T-helper 2 cell treated with Interferon-gamma antibody and Interleukin-4, amounts not matched to agents 100 ng/mL and 5 ng/mL, for 36 hours (primary cell): ENCODE results near the gene OBSL1. TPM values are rescaled to one million over a fixed set of nuclear protein-coding genes. Genes with fewer than 3 reads are reported as not detected.

ENCODE experiments used
- intact Hi-C: fragments of 100-400 bp; cut with micrococcal nuclease; formaldehyde crosslinking; loops from one replicate; pipeline ENCODE4 v1.15.1; 2023
- total RNA-seq: library from RNA; stranded (reverse); gene quantifications from 2 replicates; pipeline ENCODE4 v1.2.3, GENCODE V29; 2022

The OBSL1 gene
- total RNA-seq, 1 donor from 2014 or later = not detected

DNA sequence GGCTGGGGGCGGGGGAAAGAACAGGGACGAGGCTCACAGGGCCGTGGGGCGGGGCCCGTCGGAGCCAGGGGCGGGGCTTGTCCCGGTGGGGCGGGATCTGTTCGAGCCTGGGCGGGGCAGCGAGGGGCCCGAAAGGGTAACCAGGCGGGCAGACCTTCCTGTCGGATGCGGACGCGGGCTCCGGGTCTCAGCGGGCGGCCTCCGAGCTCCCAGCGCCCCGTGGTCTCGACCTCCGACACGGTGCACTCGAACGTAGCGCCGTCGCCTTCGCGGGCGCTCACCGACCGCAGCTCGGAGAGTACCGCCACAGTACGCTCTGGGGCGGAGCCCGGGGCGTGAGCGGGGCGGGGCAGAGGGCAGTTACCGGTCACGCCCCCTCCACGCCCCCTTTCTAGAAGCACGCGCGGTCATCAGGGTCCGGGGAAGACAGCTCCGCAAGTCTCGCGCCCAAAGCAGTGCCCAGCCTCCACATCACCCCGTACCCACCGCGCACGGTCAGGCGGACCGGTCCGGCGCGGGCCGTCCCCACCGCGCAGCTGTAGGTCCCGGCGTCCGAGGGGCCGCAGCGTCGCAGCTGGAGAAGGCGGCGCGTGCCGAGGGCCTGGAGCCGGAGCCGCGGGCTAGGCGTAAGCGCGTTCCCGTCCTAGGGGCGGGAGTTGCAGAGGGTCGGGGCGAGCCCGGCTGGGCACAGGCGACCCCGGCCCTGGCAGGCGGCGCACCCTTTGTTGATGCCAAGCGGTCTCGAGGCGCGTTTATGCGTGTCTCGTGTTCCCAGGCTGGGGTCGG, 18.8 kb downstream of the OBSL1 start:
- intact Hi-C loops = loop anchor here (1.0 kb wide), 3 partner anchors 9 to 165 kb away; partner anchors contain the start of genes CHPF, DNPEP and STK11IP

DNA sequence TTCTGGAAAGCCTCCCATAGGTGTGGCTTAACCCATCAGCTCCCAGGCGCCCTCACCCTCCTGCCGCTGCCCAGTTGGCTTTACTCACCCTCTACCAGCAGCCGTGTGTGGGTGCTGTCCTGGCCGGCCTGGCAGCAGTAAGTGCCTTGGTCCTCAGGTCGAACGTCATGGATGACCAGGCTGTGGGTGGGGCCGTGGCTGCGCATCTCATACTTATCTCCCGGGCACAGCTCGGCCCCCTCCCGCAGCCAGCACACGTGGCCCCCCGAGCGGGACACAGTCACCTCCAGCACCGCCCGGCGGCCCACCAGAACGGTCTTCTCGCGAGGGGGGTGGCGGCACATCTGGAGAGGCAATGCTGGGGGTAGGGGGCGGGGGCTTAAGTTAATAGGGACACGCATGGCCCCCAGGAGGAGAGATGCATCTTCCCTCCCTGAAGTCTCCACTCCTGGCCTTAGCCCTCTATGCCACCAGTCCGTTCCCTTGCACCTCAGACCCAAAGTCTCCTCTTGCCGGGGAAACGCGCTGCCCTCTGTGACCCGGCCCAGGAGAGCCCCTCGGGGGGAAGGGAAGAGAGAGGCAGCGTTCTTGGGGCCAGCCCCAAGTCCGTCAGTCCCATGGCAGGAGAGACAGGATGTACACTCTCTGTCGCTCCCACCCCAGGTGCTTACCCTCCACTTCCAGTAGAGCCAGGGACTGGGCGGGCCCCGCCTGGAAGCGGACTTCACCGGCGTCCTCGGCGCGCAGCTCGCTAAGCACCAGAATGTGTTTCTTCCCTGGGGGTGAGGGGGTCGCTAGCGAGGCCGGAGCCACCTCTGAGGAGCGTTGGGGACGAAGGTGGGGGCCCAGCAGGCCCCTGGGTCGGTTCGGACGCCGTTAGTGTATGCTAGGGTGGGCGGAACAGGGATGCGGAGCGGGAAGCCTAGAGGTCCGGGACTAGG, 19.6 kb downstream of the OBSL1 start:
- intact Hi-C loops = loop anchor here (1.0 kb wide), 3 partner anchors 8 to 164 kb away; partner anchors contain the start of genes CHPF, DNPEP and STK11IP

- intact Hi-C loops = no loop called here
These were observed 21.7 kb downstream of the OBSL1 start for GRCh38 chr2:219549619-219550018.

DNA sequence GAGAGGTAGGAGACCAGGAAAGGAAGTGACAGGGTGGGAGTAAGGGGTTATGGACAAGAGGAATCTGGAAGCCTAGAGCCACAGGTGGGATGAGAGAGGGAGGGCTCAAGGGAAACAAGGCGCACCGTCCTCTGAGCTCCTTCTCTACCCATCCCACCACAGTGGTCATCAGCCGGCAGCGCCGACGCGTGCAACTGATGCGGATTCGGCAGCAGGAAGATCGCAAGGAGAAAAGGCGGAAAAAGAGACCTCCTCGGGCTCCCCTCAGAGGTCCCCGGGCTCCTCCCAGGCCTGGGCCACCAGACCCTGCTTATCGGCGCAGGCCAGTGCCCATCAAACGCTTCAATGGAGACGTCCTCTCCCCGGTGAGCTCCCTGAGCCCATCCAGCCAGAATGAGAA, 22.3 kb downstream of the OBSL1 start:
- intact Hi-C loops = no loop called here

DNA sequence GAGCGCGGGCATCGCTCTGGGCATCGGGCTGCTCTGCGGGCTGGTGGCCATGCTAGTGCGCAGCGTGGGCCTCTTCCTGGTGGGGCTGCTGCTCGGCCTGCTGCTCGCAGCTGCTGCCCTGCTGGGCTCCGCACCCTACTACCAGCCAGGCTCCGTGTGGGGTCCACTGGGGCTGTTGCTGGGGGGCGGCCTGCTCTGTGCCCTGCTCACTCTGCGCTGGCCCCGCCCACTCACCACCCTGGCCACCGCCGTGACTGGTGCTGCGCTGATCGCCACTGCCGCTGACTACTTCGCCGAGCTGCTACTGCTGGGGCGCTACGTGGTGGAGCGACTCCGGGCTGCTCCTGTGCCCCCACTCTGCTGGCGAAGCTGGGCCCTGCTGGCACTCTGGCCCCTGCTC, 23.7 kb downstream of the OBSL1 start:
- intact Hi-C loops = no loop called here

- intact Hi-C loops = no loop called here
These were observed 25.4 kb downstream of the OBSL1 start for GRCh38 chr2:219545943-219546352.

- intact Hi-C loops = no loop called here
These were observed 25.9 kb downstream of the OBSL1 start for GRCh38 chr2:219545295-219545942.

DNA sequence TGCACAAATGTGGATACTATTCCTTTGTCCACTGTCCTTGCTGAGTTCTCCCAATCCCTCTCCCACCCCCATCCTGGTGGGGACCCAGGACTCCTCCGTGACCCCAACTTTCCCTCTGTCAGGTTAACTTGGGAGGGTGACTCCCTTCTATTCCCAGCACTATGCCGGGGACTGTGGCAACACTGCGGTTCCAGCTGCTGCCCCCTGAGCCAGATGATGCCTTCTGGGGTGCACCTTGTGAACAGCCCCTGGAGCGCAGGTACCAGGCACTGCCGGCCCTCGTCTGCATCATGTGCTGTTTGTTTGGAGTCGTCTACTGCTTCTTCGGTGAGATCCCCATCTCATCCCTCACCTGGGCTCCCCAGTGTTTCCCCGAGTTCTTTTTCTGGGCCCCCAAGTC, 26.8 kb downstream of the OBSL1 start:
- intact Hi-C loops = loop anchor here (5.0 kb wide), 2 partner anchors 367 to 1272 kb away; partner anchors contain the start of genes AAMP, CNPPD1, PNKD and RETREG2

DNA sequence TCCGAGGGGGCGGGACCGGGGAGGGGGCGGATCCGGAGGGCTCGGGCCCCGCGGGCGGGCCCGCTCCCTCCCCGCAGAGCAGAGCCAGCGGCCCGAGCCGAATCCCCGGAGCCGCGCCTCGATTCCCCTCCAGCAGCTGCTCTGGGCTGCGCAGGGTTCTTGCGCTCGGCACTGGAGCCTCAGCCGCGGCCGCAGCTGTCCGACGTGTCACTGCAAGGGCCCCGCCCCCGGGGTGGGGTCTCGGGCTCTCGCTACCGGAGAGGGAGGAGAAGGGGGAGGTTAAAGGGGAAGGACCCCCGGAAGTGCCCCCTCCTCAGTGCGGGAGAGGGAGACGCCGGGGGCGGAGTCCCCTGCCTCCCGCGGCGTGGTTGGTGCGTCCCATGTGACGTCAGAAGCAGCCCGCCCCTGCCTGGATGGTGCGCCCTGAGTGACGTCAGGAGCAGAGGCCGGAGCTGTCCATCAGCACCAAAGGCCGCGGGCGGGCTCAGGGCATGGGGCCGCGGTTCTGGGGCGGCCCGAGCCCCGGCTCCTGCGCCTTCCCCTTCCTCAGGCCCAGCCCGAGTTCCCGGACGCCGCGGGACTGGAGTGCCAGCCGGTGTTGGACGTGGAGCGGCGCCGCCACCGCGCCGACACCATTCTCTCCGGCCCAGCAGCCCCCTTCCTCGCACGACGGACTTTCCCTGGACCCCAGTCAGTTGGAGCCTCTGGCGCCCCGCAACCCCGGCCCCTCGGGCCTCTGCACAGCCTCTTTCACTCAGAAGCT, 27.6 kb downstream of the OBSL1 start, which contains the start of the genes CHPF and TMEM198:
TSS of gene CHPF (minus strand) at position 214 of the 763 bp plus-strand sequence. CDS start 271 bp downstream, outside the sequence.
TSS of gene TMEM198 (plus strand) at position 433 of the 763 bp plus-strand sequence. CDS start 700 bp downstream, outside the sequence.
- intact Hi-C loops = loop anchor here (1.0 to 5.0 kb wide), 8 partner anchors 9 to 1271 kb away; partner anchors contain the start of genes AAMP, CNPPD1, GMPPA and NHEJ1

- intact Hi-C loops = loop anchor here (1.0 to 5.0 kb wide), 8 partner anchors 9 to 1271 kb away; partner anchors contain the start of genes AAMP, CNPPD1, GMPPA and NHEJ1
These were observed 28.3 kb downstream of the OBSL1 start for GRCh38 chr2:219542931-219543595.

DNA sequence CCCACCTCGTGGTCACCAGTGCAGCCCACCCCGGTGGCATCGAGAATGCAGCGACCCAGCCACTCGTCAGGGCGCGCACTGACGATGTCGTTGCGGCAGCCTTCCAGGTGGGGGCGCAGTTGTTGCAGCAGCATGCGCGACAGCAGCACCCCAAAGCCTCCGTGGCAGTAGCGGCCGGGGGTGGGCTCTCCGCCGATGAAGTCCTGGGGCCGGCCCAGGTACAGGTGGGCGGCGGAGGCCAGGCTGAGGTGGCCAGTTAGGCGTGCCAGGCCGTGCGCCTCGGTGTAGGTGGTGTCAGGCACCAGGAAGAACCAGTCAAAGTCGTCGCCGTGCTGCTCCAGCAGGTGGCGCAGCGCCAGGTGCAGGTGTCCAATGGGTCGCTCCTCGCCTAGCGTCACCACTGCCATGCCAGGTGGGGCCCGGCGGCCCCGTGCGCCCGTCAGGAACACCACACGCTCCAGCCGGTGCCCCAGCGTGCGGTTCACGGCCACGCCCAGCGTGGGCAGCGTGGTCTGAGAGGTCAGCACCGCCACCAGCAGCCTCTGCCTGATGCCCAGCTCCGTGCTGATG, 29.6 kb downstream of the OBSL1 start:
- intact Hi-C loops = loop anchor here (1.0 to 5.0 kb wide), 5 partner anchors 101 to 1269 kb away; partner anchors contain the start of genes AAMP, CNPPD1, NHEJ1 and PNKD

DNA sequence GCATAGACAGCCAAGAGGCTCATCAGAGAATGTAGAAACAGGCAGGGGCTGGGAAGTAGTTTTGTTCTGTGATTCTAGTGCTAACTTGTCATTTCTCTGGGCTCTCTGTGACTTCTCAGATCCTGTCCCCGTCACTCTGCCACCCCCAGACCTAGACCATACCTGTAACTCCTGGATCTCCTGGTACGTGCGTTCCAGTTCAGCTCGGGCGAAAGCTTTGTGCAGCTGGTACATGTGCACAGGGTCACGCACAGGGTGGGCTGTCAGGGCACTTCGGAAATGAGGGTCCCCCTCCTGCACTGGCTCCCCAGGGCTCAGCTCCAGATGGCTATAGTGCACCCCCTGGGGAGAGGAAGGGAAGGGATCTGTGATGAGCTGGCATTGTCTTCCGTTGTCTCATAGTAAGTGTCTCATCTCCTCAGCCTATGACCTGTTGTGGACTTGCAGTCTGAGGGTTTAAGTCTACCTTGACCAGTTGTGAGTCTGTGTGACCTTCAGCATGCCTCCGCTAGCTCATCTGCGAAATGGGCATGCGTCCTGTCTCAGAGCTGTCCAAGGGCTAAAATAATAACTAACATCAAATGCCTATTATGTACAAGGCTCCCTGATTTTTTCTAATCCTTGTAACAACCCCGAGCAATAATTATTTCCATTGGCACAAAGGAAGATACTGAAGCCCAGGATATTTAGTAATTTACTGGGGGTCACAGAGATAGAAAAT, 30.4 kb downstream of the OBSL1 start:
- intact Hi-C loops = loop anchor here (1.0 to 5.0 kb wide), 4 partner anchors 101 to 1269 kb away; partner anchors contain the start of genes AAMP, CNPPD1, PNKD and RETREG2

DNA sequence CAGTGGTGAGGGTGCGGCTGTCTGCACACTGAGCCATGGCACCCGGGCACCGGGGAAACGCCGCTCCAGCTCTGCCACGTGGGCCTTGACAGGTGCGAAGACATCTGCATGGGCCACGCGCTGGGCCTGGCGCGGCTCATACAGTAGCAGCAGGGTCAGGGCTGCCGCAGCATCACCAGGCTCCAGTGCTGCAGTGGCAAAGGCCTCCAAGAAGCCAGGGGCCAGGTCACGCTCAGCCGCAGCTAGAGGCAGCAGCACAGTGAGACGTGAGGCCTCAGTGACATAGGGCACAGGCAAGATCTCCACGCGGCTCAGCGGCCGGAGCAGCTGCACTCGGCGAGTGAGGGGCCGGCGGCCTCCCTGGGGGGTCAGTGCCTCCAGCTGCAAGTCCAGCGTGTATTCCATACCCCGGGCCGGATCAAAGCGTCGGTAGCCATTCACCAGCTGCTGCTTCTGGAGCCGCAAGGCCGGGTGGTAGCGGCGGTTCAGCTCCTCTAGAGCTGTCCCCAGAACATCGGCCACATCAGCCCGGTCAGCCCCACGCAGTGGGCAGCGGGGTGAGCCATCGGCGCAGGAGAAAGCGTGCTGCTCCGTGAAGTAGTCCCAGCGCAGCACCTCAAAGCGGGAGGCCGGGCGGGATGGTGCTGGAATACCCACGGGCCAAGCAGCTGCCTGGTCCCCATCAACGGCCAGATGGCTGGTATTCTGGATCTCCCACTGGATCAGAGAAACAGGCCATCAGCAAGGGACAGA, 31.2 kb downstream of the OBSL1 start:
- intact Hi-C loops = loop anchor here (5.0 kb wide), 2 partner anchors 363 to 1268 kb away; partner anchors contain the start of genes AAMP, CNPPD1, PNKD and RETREG2

- intact Hi-C loops = no loop called here
These were observed 32.2 kb downstream of the OBSL1 start for GRCh38 chr2:219538956-219539788.

DNA sequence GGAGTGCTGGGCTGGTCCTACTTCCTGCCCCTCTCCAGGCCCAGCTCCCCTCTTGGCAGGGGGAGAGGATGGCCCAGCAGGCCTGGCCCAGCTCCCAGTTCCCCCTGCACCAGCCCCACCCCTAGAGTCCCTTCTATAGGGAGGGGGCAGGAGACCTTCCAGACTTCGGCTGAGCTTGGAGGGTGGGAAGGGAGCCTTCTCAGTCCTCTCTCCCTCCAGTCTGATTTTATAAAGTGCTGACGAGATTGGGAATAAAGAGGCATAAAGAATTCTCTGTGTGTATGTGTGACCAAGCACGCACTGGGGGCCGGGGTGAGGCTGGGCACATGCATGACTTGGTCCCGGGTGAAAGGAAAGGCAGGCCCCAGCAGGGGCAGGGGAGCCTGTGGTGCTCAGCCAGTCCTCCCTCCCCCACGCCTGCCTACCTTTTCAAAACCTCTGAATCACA, 32.8 kb downstream of the OBSL1 start:
- intact Hi-C loops = no loop called here
